Measurements from ENCODE around the gene STAG1.
A peak's percentile ranks its signal among the peaks of the same experiment; 100 is the strongest.
"Not testable (repeated sequence)": the region's sequence is repeated elsewhere in the genome, so short reads cannot be mapped to it uniquely, and the experiment has no call there.

Gene STAG1

GRCh38 chr3:136485777-136486176 lies 266.4 kb downstream of the STAG1 start:
- DNase-seq, result no peak

- DNase-seq, result peak; percentile 4
Observed at GRCh38 chr3:136476280-136476679, 275.9 kb downstream of the STAG1 start.

- DNase-seq, result not testable (repeated sequence)
Observed at GRCh38 chr3:136474876-136475275, 277.3 kb downstream of the STAG1 start.

GRCh38 chr3:136473716-136474326 lies 278.4 kb downstream of the STAG1 start:
- DNase-seq, result no peak

GRCh38 chr3:136465296-136465695 lies 286.9 kb downstream of the STAG1 start:
- no peak for DNase-seq

- DNase-seq, result no peak
Observed at GRCh38 chr3:136464502-136464901, 287.7 kb downstream of the STAG1 start.

GRCh38 chr3:136463170-136463569 lies 289.0 kb downstream of the STAG1 start:
- no peak for DNase-seq

GRCh38 chr3:136457793-136458192 lies 294.4 kb downstream of the STAG1 start:
- no peak for DNase-seq

GRCh38 chr3:136456196-136456595 lies 296.0 kb downstream of the STAG1 start:
- DNase-seq, result peak; percentile 4

GRCh38 chr3:136444581-136444980 lies 307.6 kb downstream of the STAG1 start:
- no peak for DNase-seq

- DNase-seq, result no peak
Observed at GRCh38 chr3:136437043-136437442, 315.1 kb downstream of the STAG1 start.

- DNase-seq, result no peak
Observed at GRCh38 chr3:136434429-136434828, 317.7 kb downstream of the STAG1 start.

GRCh38 chr3:136432685-136433084 lies 319.5 kb downstream of the STAG1 start:
- DNase-seq, result no peak

GRCh38 chr3:136428167-136428566 lies 324.0 kb downstream of the STAG1 start:
- DNase-seq, result no peak

- DNase-seq, result no peak
Observed at GRCh38 chr3:136427236-136427635, 324.9 kb downstream of the STAG1 start.

GRCh38 chr3:136414476-136414875 lies 337.7 kb downstream of the STAG1 start:
- no peak for DNase-seq

GRCh38 chr3:136412307-136412706 lies 339.9 kb downstream of the STAG1 start:
- DNase-seq, result no peak

- no peak for DNase-seq
Observed at GRCh38 chr3:136409549-136409948, 342.6 kb downstream of the STAG1 start.

- no peak for DNase-seq
Observed at GRCh38 chr3:136404056-136404455, 348.1 kb downstream of the STAG1 start.

- DNase-seq, result no peak
Observed at GRCh38 chr3:136396916-136397315, 355.3 kb downstream of the STAG1 start.

- DNase-seq, result no peak
Observed at GRCh38 chr3:136390574-136390973, 361.6 kb downstream of the STAG1 start.

- DNase-seq, result no peak
Observed at GRCh38 chr3:136387031-136387430, 365.1 kb downstream of the STAG1 start.

- no peak for DNase-seq
Observed at GRCh38 chr3:136385457-136385856, 366.7 kb downstream of the STAG1 start.

- DNase-seq, result peak; percentile 5
Observed at GRCh38 chr3:136381051-136381450, 371.1 kb downstream of the STAG1 start.

- peak; percentile 4 for DNase-seq
Observed at GRCh38 chr3:136380530-136380929, 371.6 kb downstream of the STAG1 start.

- no peak for DNase-seq
Observed at GRCh38 chr3:136378011-136378410, 374.2 kb downstream of the STAG1 start.
